ENCODE data around the gene PGAM5. TPM values are rescaled to one million over a fixed set of nuclear protein-coding genes. Genes with fewer than 3 reads are reported as not detected.

Gene PGAM5
- total RNA-seq, 5 donors from 2014 or later (not counting 1 experiment from before 2014, with no cell fraction given): 21.3 to 32.4 (median 31.5) TPM

DNA sequence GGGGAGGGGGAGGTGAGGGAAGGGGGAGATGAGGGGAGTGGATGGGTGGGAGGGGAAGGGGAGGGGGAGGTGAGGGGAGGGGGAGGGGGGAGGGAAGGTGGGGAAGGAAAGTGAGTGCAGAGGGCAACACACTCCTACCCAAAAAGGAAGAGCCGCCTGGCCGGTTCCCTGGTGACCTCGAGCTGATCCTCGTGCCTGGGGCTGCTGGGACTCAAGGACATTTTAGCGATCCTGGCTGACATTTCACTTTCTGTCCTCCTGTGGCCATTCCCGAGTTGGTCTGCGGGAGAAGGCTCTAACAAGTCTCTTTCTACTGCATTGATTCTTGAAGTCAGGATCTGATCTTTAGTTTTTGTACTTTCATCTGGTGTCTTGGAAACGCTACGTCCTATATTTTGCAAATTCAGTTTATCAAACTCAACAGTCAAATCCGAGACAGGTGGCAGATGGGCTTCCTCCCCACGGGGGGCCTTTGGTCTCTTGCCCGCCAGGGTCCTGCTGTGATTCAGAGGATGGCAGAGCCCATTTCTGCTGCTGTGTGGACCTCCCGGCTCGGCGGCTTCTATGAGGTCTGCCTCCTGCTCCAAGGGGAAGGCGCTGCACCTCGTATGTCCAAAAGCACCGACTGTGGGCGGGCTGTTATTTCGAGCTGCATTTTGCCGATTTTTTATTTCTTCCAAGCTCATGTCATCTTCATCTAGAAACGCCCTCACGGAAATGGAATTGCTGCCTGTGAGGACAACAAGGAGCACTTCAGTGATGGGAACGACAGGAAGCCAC, 19.1 kb downstream of the PGAM5 start:
- H3K9me3 ChIP-seq: no peaks in the 10 kb centered on the region
- no peak overlapping the region for H3K4me3 ChIP-seq (ENCODE audit: control insufficient read depth in 1 of 2, extremely low read depth in 1 of 2, low read length in 1 of 2)
- ChIA-PET POLR2A (no interaction called here), CTCF (interaction anchor here in 1 of 2 donors (0.6 kb wide), 1 partner anchor 59 kb away, joined by 15 read pairs; no protein-coding TSS in a partner anchor)
- H3K4me1 Mint-ChIP-seq: peaks cover 2 to 9% (median 4%) of the 10 kb centered on the region in 3 donors
- ATAC-seq (replicated peaks in 1 of 4) (no peak), DNase-seq (no peak)
- H3K36me3 ChIP-seq (ENCODE audit: control insufficient read depth in 2 of 2, extremely low read depth in 1 of 2, insufficient read depth in 1 of 2, low read length in 1 of 2): peaks cover 37 to 82% of the 10 kb centered on the region in 2 donors
- no peaks in the 10 kb centered on the region for H3K4me1 ChIP-seq (ENCODE audit: control insufficient read depth in 1 of 2, extremely low read depth in 1 of 2, insufficient read depth in 2 of 2, low read length in 2 of 2)
- H3K27ac ChIP-seq (ENCODE audit: low read length): no peak overlapping the region
- no peaks in the 10 kb centered on the region for H3K9me3 Mint-ChIP-seq
- peaks cover 77% of the 10 kb centered on the region for H3K36me3 Mint-ChIP-seq
- no peaks in the 10 kb centered on the region for H3K27me3 ChIP-seq (replicated peaks in 1 of 2; ENCODE audit: control insufficient read depth in 2 of 2, extremely low read depth in 1 of 2, insufficient read depth in 2 of 2, low read length in 1 of 2)
- 95% methylated on average over 13 of the region's 24 CpGs for WGBS (ENCODE audit: insufficient coverage)
- H3K4me3 Mint-ChIP-seq: no peak overlapping the region
- H3K27ac Mint-ChIP-seq: no peak overlapping the region
- no peaks in the 10 kb centered on the region for H3K27me3 Mint-ChIP-seq

DNA sequence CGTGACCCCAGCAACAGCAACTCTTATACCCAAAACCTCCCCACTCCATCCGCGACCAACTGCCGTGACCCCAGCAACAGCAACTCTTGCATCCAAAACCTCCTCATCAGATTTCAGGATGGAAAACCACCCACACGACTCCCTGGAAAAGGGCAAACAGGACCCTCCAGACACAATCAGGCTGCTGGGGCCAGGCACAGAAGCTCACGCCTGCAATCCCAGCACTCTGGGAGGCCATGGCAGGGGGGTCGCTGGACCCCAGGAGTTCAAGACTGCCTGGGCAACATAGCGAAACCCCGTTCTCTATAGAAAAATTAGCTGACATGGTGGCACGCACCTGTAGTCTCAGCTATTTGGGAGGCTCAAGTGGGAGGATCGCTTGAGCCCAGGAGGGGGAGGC, 19.7 kb downstream of the PGAM5 start:
- POLR2A ChIA-PET: no interaction called here
- Mint-ChIP-seq H3K4me3 (no peak overlapping the region), H3K9me3 (no peaks in the 10 kb centered on the region), H3K36me3 (peaks cover 77% of the 10 kb centered on the region), H3K27ac (no peak overlapping the region), H3K27me3 (no peaks in the 10 kb centered on the region), H3K4me1 (peaks cover 2 to 9% (median 4%) of the 10 kb centered on the region in 3 donors)
- Histone ChIP-seq H3K9me3 (no peaks in the 10 kb centered on the region), H3K36me3 (ENCODE audit: control insufficient read depth in 2 of 2, extremely low read depth in 1 of 2, insufficient read depth in 1 of 2, low read length in 1 of 2) (peaks cover 34 to 82% of the 10 kb centered on the region in 2 donors), H3K4me1 (ENCODE audit: control insufficient read depth in 1 of 2, extremely low read depth in 1 of 2, insufficient read depth in 2 of 2, low read length in 2 of 2) (no peaks in the 10 kb centered on the region), H3K27me3 (replicated peaks in 1 of 2; ENCODE audit: control insufficient read depth in 2 of 2, extremely low read depth in 1 of 2, insufficient read depth in 2 of 2, low read length in 1 of 2) (no peaks in the 10 kb centered on the region), H3K4me3 (ENCODE audit: control insufficient read depth in 1 of 2, extremely low read depth in 1 of 2, low read length in 1 of 2) (no peak overlapping the region), H3K27ac (ENCODE audit: low read length) (no peak overlapping the region)
- ATAC-seq (replicated peaks in 1 of 4): no peak
- 94% methylated on average over 10 of the region's 11 CpGs for WGBS (ENCODE audit: insufficient coverage)
- DNase-seq: no peak
- CTCF ChIA-PET: no interaction called here

DNA sequence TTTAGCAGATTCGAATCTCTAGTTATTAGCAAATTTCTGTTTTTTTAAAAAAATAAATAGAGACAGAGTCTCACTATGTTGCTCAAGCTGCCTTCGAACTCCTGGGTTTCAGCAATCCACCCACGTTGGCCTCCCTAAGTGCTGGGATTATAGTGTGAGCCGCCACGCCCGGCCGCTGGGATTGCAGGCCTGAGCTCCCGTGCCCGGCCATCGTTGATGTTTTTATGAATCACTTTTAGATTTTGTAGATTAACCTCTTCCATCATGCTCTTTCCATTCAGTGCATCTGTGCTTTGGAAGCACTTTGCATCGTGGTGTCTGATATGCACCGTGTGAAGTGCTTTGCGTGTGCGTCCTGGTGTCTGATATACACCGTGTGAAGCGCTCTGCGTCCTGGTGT, 20.9 kb downstream of the PGAM5 start:
- Histone ChIP-seq H3K27me3 (replicated peaks in 1 of 2; ENCODE audit: control insufficient read depth in 2 of 2, extremely low read depth in 1 of 2, insufficient read depth in 2 of 2, low read length in 1 of 2) (no peaks in the 10 kb centered on the region), H3K9me3 (no peaks in the 10 kb centered on the region), H3K36me3 (ENCODE audit: control insufficient read depth in 2 of 2, extremely low read depth in 1 of 2, insufficient read depth in 1 of 2, low read length in 1 of 2) (peaks cover 34 to 80% of the 10 kb centered on the region in 2 donors), H3K4me3 (ENCODE audit: control insufficient read depth in 1 of 2, extremely low read depth in 1 of 2, low read length in 1 of 2) (no peak overlapping the region), H3K27ac (ENCODE audit: low read length) (no peak overlapping the region), H3K4me1 (ENCODE audit: control insufficient read depth in 1 of 2, extremely low read depth in 1 of 2, insufficient read depth in 2 of 2, low read length in 2 of 2) (no peaks in the 10 kb centered on the region)
- Mint-ChIP-seq H3K9me3 (no peaks in the 10 kb centered on the region), H3K4me1 (peaks cover 2 to 9% (median 4%) of the 10 kb centered on the region in 3 donors), H3K27me3 (no peaks in the 10 kb centered on the region), H3K27ac (no peak overlapping the region), H3K36me3 (peaks cover 69% of the 10 kb centered on the region), H3K4me3 (no peak overlapping the region)
- WGBS (ENCODE audit: insufficient coverage): over 99% methylated on average over 8 of the region's 17 CpGs
- POLR2A ChIA-PET: no interaction called here
- no peak for DNase-seq
- CTCF ChIA-PET: no interaction called here
- no peak for ATAC-seq (replicated peaks in 1 of 4)

DNA sequence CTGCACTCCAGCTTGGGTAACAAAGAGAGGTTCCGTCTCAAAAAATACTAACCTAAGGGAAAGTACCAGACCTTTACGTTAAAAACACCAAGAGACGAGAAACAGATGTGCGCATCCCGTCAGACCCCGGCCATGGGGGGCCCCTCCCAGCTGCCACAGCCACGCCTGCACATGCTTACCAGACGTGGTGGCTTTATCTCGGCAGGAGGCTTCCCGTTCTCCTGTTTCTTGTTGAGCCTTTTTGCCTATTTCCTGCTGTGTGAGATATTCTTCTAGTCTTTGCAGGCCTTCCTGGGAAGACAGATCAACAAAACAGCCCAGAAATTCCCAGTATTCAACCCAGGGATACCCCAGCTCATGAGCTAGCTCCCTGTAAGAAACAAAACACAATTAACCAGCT, 23.6 kb downstream of the PGAM5 start:
- Histone ChIP-seq H3K27me3 (replicated peaks in 1 of 2; ENCODE audit: control insufficient read depth in 2 of 2, extremely low read depth in 1 of 2, insufficient read depth in 2 of 2, low read length in 1 of 2) (no peaks in the 10 kb centered on the region), H3K9me3 (no peaks in the 10 kb centered on the region), H3K4me1 (ENCODE audit: control insufficient read depth in 1 of 2, extremely low read depth in 1 of 2, insufficient read depth in 2 of 2, low read length in 2 of 2) (no peaks in the 10 kb centered on the region), H3K4me3 (ENCODE audit: control insufficient read depth in 1 of 2, extremely low read depth in 1 of 2, low read length in 1 of 2) (no peak overlapping the region), H3K27ac (ENCODE audit: low read length) (no peak overlapping the region), H3K36me3 (ENCODE audit: control insufficient read depth in 2 of 2, extremely low read depth in 1 of 2, insufficient read depth in 1 of 2, low read length in 1 of 2) (peaks cover 27 to 81% of the 10 kb centered on the region in 2 donors)
- ATAC-seq (replicated peaks in 1 of 4) (no peak), DNase-seq (no peak)
- ChIA-PET POLR2A (no interaction called here), CTCF (no interaction called here)
- H3K4me1 Mint-ChIP-seq: peaks cover 2 to 8% (median 3%) of the 10 kb centered on the region in 3 donors
- WGBS (ENCODE audit: insufficient coverage): 90% methylated on average over 7 of the region's 10 CpGs
- H3K36me3 Mint-ChIP-seq: peaks cover 64% of the 10 kb centered on the region
- no peak overlapping the region for H3K4me3 Mint-ChIP-seq
- no peaks in the 10 kb centered on the region for H3K27me3 Mint-ChIP-seq
- no peak overlapping the region for H3K27ac Mint-ChIP-seq
- no peaks in the 10 kb centered on the region for H3K9me3 Mint-ChIP-seq

DNA sequence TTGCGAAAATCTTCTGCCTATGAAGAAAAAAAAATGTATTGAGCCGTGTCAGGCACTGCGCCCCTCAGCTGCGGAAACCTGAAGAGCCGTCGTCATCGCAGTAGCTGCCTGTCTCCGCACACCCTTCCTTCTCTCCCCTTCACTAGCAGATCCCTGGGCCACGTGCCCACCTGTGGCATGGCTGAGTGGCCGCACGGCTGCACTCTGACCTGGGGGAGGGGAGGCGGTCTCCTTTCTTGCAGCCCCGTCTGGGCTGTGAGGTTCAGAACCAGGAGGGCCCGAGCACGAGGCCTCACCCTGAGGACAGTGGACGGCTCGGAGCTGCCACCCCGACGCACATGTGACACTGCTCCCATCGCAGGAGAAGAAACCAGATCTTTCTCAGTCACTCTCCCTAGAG, 24.9 kb downstream of the PGAM5 start:
- peaks cover 64% of the 10 kb centered on the region for H3K36me3 Mint-ChIP-seq
- no peak overlapping the region for H3K4me3 ChIP-seq (ENCODE audit: control insufficient read depth in 1 of 2, extremely low read depth in 1 of 2, low read length in 1 of 2)
- ChIA-PET POLR2A (interaction anchor here in 1 of 2 donors (0.6 kb wide), 1 partner anchor 12 kb away, joined by 3 read pairs; no protein-coding TSS in a partner anchor), CTCF (no interaction called here)
- H3K27ac Mint-ChIP-seq: no peak overlapping the region
- no peaks in the 10 kb centered on the region for H3K4me1 ChIP-seq (ENCODE audit: control insufficient read depth in 1 of 2, extremely low read depth in 1 of 2, insufficient read depth in 2 of 2, low read length in 2 of 2)
- no peaks in the 10 kb centered on the region for H3K27me3 ChIP-seq (replicated peaks in 1 of 2; ENCODE audit: control insufficient read depth in 2 of 2, extremely low read depth in 1 of 2, insufficient read depth in 2 of 2, low read length in 1 of 2)
- no peak overlapping the region for H3K27ac ChIP-seq (ENCODE audit: low read length)
- ATAC-seq (replicated peaks in 1 of 4) (no peak), DNase-seq (no peak)
- no peaks in the 10 kb centered on the region for H3K9me3 Mint-ChIP-seq
- WGBS (ENCODE audit: insufficient coverage): 97% methylated on average over 19 of the region's 20 CpGs
- no peaks in the 10 kb centered on the region for H3K27me3 Mint-ChIP-seq
- peaks cover 24 to 88% of the 10 kb centered on the region in 2 donors for H3K36me3 ChIP-seq (ENCODE audit: control insufficient read depth in 2 of 2, extremely low read depth in 1 of 2, insufficient read depth in 1 of 2, low read length in 1 of 2)
- peaks cover 0 to 8% (median 3%) of the 10 kb centered on the region in 3 donors for H3K4me1 Mint-ChIP-seq
- no peaks in the 10 kb centered on the region for H3K9me3 ChIP-seq
- no peak overlapping the region for H3K4me3 Mint-ChIP-seq

DNA sequence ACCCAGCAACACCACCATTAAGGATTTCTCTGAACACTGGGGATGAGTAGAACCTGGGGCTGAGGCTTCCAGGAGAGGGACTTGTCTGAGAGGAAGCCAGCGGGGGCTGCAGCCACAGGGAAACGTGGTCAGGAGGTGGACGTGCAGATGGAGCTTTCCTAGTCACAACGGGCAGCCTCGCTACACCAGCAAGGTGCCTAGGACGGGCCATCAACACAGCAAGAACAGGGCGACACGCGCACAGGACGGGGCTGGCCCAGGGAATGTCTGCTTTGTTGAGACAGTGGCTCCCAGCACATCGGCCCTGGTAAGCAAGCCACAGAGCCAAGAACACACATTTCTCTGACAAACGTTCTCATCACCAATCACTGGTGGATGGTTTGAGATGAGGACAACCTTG, 25.7 kb downstream of the PGAM5 start:
- CTCF ChIA-PET: no interaction called here
- Histone ChIP-seq H3K4me3 (ENCODE audit: control insufficient read depth in 1 of 2, extremely low read depth in 1 of 2, low read length in 1 of 2) (no peak overlapping the region), H3K9me3 (no peaks in the 10 kb centered on the region), H3K27me3 (replicated peaks in 1 of 2; ENCODE audit: control insufficient read depth in 2 of 2, extremely low read depth in 1 of 2, insufficient read depth in 2 of 2, low read length in 1 of 2) (no peaks in the 10 kb centered on the region), H3K36me3 (ENCODE audit: control insufficient read depth in 2 of 2, extremely low read depth in 1 of 2, insufficient read depth in 1 of 2, low read length in 1 of 2) (peaks cover 21 to 89% of the 10 kb centered on the region in 2 donors), H3K27ac (ENCODE audit: low read length) (no peak overlapping the region), H3K4me1 (ENCODE audit: control insufficient read depth in 1 of 2, extremely low read depth in 1 of 2, insufficient read depth in 2 of 2, low read length in 2 of 2) (no peaks in the 10 kb centered on the region)
- Mint-ChIP-seq H3K27ac (no peak overlapping the region), H3K4me1 (peaks cover 0 to 8% (median 3%) of the 10 kb centered on the region in 3 donors), H3K27me3 (no peaks in the 10 kb centered on the region), H3K36me3 (peaks cover 61% of the 10 kb centered on the region), H3K4me3 (no peak overlapping the region), H3K9me3 (no peaks in the 10 kb centered on the region)
- POLR2A ChIA-PET: interaction anchor here in 1 of 2 donors (0.6 kb wide), 1 partner anchor 11 kb away, joined by 3 read pairs; no protein-coding TSS in a partner anchor
- DNase-seq (no peak), ATAC-seq (replicated peaks in 1 of 4) (no peak)
- WGBS (ENCODE audit: insufficient coverage): 96% methylated on average over 7 of the region's 12 CpGs
